Measurements from ENCODE around the gene MTRF1.
"Not testable (repeated sequence)": the region's sequence is repeated elsewhere in the genome, so short reads cannot be mapped to it uniquely, and the experiment has no call there.

The MTRF1 gene

GRCh38 chr13:41279156-41279555, 15.8 kb upstream of the MTRF1 start:
- not testable (repeated sequence) for DNase-seq

- DNase-seq, result no peak
Observed at GRCh38 chr13:41276824-41277223, 13.4 kb upstream of the MTRF1 start.

GRCh38 chr13:41274881-41275280, 11.5 kb upstream of the MTRF1 start:
- no peak for DNase-seq

GRCh38 chr13:41273831-41274441, 10.6 kb upstream of the MTRF1 start:
- no peak for DNase-seq

GRCh38 chr13:41271456-41272285, 8.3 kb upstream of the MTRF1 start:
- DNase-seq, result no peak

GRCh38 chr13:41268764-41269163, 5.4 kb upstream of the MTRF1 start:
- peak in 1 of 2 experiments; percentile 9 for DNase-seq

- no peak for DNase-seq
Observed at GRCh38 chr13:41267106-41267505, 3.7 kb upstream of the MTRF1 start.

- no peak for DNase-seq
Observed at GRCh38 chr13:41259875-41260501, 3.4 kb downstream of the MTRF1 start.

- no peak for DNase-seq
Observed at GRCh38 chr13:41257535-41257934, 5.8 kb downstream of the MTRF1 start.

- no peak for DNase-seq
Observed at GRCh38 chr13:41254902-41255301, 8.5 kb downstream of the MTRF1 start.

GRCh38 chr13:41250993-41251392, 12.4 kb downstream of the MTRF1 start:
- no peak for DNase-seq

GRCh38 chr13:41246969-41247680, 16.3 kb downstream of the MTRF1 start:
- no peak for DNase-seq

- DNase-seq, result no peak
Observed at GRCh38 chr13:41244556-41244955, 18.8 kb downstream of the MTRF1 start.

GRCh38 chr13:41241626-41242025, 21.8 kb downstream of the MTRF1 start:
- DNase-seq, result no peak

GRCh38 chr13:41236369-41236768, 27.0 kb downstream of the MTRF1 start:
- DNase-seq, result no peak

- no peak for DNase-seq
Observed at GRCh38 chr13:41232578-41233480, 30.5 kb downstream of the MTRF1 start.

- DNase-seq, result no peak
Observed at GRCh38 chr13:41231786-41232185, 31.6 kb downstream of the MTRF1 start.

GRCh38 chr13:41231025-41231677, 32.2 kb downstream of the MTRF1 start:
- DNase-seq, result no peak

GRCh38 chr13:41229356-41229755, 34.0 kb downstream of the MTRF1 start:
- DNase-seq, result no peak

GRCh38 chr13:41224113-41225110, 39.0 kb downstream of the MTRF1 start:
- no peak for DNase-seq

Measured in NCI-H446 (cell line).